ENCODE results near the gene ACOX2.

The ACOX2 gene

GRCh38 chr3:58497097-58497496, 39.9 kb downstream of the ACOX2 start:
- DNase-seq: no peak

GRCh38 chr3:58496206-58496857, 40.7 kb downstream of the ACOX2 start:
- no peak for DNase-seq

GRCh38 chr3:58495101-58495500, 41.9 kb downstream of the ACOX2 start:
- DNase-seq: no peak

- DNase-seq: no peak
Measured at GRCh38 chr3:58494107-58494506, 42.9 kb downstream of the ACOX2 start.

GRCh38 chr3:58492494-58492905, 44.5 kb downstream of the ACOX2 start:
- no peak for DNase-seq

GRCh38 chr3:58491506-58492402, 45.2 kb downstream of the ACOX2 start, which contains the start of gene KCTD6:
TSS of gene KCTD6 (plus strand) at chr3:58492096. CDS start at chr3:58498756, 6,660 bp downstream.
- peak; percentile 89 for DNase-seq

GRCh38 chr3:58490860-58491501, 46.0 kb downstream of the ACOX2 start:
- no peak for DNase-seq

- no peak for DNase-seq
Measured at GRCh38 chr3:58488967-58489366, 48.0 kb downstream of the ACOX2 start.

GRCh38 chr3:58487140-58487886, 49.7 kb downstream of the ACOX2 start:
- no peak for DNase-seq

GRCh38 chr3:58485801-58486435, 51.1 kb downstream of the ACOX2 start:
- no peak for DNase-seq

GRCh38 chr3:58484722-58485069, 52.3 kb downstream of the ACOX2 start:
- DNase-seq: no peak

- no peak for DNase-seq
Measured at GRCh38 chr3:58484045-58484721, 52.8 kb downstream of the ACOX2 start.

GRCh38 chr3:58482917-58483636, 53.9 kb downstream of the ACOX2 start:
- no peak for DNase-seq

- DNase-seq: no peak
Measured at GRCh38 chr3:58480309-58480708, 56.7 kb downstream of the ACOX2 start.

- no peak for DNase-seq
Measured at GRCh38 chr3:58478781-58479180, 58.2 kb downstream of the ACOX2 start.

GRCh38 chr3:58474967-58475578, 61.9 kb downstream of the ACOX2 start:
- no peak for DNase-seq

GRCh38 chr3:58474348-58474911, 62.6 kb downstream of the ACOX2 start:
- peak; percentile 28 for DNase-seq

- no peak for DNase-seq
Measured at GRCh38 chr3:58473275-58473674, 63.7 kb downstream of the ACOX2 start.

- peak; percentile 88 for DNase-seq
Measured at GRCh38 chr3:58471025-58471887, 65.7 kb downstream of the ACOX2 start.

Measured in CD4-positive, alpha-beta T cell treated with Interleukin-4 for 4 hours (primary cell).